KMS-11 (cell line): Measurements from ENCODE around the gene LCE1C.

Experiments
- H2AFZ ChIP-seq: fragments of 200-600 bp; sonication (generic); 2 replicates; pipeline ENCODE4 v1.6.1; 2016; ENCODE audit warnings: antibody characterized with exemption, mixed run types, low read depth
- H3K27ac ChIP-seq: fragments of 200-600 bp; sonication (generic); 2 replicates; pipeline ENCODE4 v1.6.1; 2016; ENCODE audit warnings: mild to moderate bottlenecking, mixed run types
- H3K27me3 ChIP-seq: fragments of 200-600 bp; sonication (generic); 2 replicates; pipeline ENCODE4 v1.6.1; 2017; ENCODE audit warnings: mild to moderate bottlenecking, low read depth, mixed run types, moderate library complexity; ENCODE audit not compliant: insufficient read depth
- H3K36me3 ChIP-seq: fragments of 200-600 bp; sonication (generic); 2 replicates; pipeline ENCODE4 v1.6.1; 2017; ENCODE audit warnings: mild to moderate bottlenecking, mixed run types; ENCODE audit not compliant: insufficient read depth
- H3K4me1 ChIP-seq: fragments of 200-600 bp; sonication (generic); 2 replicates; pipeline ENCODE4 v1.6.1; 2016; ENCODE audit warnings: mild to moderate bottlenecking, low read depth, mixed run types; ENCODE audit not compliant: poor library complexity, severe bottlenecking
- H3K4me2 ChIP-seq: fragments of 200-600 bp; sonication (generic); 2 replicates; pipeline ENCODE4 v1.7.0; 2016; ENCODE audit warnings: mild to moderate bottlenecking, mixed run types
- H3K4me3 ChIP-seq: fragments of 200-600 bp; sonication (generic); IDR thresholded peaks from 2 replicates; pipeline ENCODE4 v1.6.1; 2017; ENCODE audit warnings: low read depth, low read length, mixed read lengths; ENCODE audit not compliant: insufficient read depth
- H3K79me2 ChIP-seq: fragments of 200-600 bp; sonication (generic); 2 replicates; pipeline ENCODE4 v1.6.1; 2016; ENCODE audit warnings: low read depth, mixed run types; ENCODE audit not compliant: insufficient read depth
- H3K9ac ChIP-seq: fragments of 200-600 bp; sonication (generic); 2 replicates; pipeline ENCODE4 v1.6.1; 2016; ENCODE audit warnings: mild to moderate bottlenecking, mixed run types
- H4K20me1 ChIP-seq: fragments of 200-600 bp; sonication (generic); 2 replicates; pipeline ENCODE4 v1.6.1; 2016; ENCODE audit warnings: mild to moderate bottlenecking, mixed run types; ENCODE audit not compliant: insufficient read depth
- TF ChIP-seq, protein P1 (sequence below): fragments of 200-600 bp; sonication (generic); conservative IDR thresholded peaks from 2 replicates; pipeline ENCODE4 v1.6.1; 2017; ENCODE audit warnings: low read depth, mild to moderate bottlenecking, antibody characterized with exemption, low read length, moderate library complexity, mixed read lengths

Gene LCE1C

DNA sequence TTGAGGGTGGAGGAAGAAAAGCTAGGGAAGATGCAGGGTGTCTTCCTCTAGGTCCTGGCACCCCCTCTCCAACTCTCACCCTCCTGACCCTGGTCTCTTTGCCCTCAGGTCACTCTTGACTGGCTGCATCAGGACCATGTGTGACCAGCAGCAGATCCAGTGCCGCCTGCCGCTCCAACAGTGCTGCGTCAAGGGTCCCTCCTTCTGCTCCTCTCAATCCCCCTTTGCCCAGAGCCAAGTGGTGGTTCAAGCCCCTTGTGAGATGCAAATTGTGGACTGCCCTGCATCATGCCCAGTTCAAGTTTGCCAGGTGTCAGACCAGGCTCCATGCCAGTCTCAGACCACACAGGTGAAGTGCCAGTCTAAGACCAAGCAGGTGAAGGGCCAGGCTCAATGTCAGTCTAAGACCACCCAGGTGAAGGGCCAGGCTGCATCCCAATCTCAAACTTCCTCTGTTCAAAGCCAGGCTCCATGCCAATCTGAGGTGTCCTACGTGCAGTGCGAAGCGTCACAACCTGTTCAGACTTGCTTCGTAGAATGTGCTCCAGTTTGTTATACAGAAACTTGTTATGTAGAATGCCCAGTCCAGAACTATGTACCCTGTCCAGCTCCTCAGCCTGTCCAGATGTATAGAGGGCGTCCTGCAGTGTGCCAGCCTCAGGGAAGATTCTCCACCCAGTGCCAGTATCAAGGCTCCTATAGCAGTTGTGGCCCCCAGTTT, 46.8 kb downstream of the LCE1C start:
- H3K27me3 ChIP-seq = no peaks in the 10 kb centered on the region
- H4K20me1 ChIP-seq = no peaks in the 10 kb centered on the region
- no peaks in the 10 kb centered on the region for H3K36me3 ChIP-seq
- no peak overlapping the region for H3K4me3 ChIP-seq
- no peak overlapping the region for H3K9ac ChIP-seq
- H3K79me2 ChIP-seq = no peaks in the 10 kb centered on the region
- no peak overlapping the region for H3K27ac ChIP-seq
- TF ChIP-seq, protein P1, sequence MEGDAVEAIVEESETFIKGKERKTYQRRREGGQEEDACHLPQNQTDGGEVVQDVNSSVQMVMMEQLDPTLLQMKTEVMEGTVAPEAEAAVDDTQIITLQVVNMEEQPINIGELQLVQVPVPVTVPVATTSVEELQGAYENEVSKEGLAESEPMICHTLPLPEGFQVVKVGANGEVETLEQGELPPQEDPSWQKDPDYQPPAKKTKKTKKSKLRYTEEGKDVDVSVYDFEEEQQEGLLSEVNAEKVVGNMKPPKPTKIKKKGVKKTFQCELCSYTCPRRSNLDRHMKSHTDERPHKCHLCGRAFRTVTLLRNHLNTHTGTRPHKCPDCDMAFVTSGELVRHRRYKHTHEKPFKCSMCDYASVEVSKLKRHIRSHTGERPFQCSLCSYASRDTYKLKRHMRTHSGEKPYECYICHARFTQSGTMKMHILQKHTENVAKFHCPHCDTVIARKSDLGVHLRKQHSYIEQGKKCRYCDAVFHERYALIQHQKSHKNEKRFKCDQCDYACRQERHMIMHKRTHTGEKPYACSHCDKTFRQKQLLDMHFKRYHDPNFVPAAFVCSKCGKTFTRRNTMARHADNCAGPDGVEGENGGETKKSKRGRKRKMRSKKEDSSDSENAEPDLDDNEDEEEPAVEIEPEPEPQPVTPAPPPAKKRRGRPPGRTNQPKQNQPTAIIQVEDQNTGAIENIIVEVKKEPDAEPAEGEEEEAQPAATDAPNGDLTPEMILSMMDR = no peak
- no peaks in the 10 kb centered on the region for H3K4me1 ChIP-seq
- H3K4me2 ChIP-seq = no peak overlapping the region
- H2AFZ ChIP-seq = no peak overlapping the region

DNA sequence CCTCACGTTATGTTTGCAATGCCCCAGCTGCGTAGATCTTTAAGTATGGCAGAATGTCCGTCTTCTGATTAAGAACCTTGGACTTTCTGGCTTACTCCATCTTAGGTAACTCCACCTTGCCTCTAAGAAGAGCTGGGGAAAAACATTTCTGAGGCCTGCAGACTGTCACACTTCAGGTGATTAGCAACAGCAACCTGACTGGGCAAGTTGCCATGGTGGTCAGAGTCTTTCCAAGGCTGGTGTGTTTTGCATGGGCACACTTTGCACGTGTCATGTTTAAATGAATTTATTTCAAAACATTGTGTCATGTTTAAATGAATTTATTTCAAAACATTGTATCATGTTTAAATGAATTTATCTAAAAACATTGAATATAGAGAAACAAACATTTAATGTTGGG, 47.8 kb downstream of the LCE1C start:
- H3K79me2 ChIP-seq = no peaks in the 10 kb centered on the region
- H3K4me2 ChIP-seq = no peak overlapping the region
- H4K20me1 ChIP-seq = no peaks in the 10 kb centered on the region
- no peaks in the 10 kb centered on the region for H3K36me3 ChIP-seq
- H3K4me3 ChIP-seq = no peak overlapping the region
- no peaks in the 10 kb centered on the region for H3K27me3 ChIP-seq
- no peak overlapping the region for H3K9ac ChIP-seq
- H3K4me1 ChIP-seq = no peaks in the 10 kb centered on the region
- H3K27ac ChIP-seq = no peak overlapping the region
- TF ChIP-seq, protein P1 = no peak
- no peak overlapping the region for H2AFZ ChIP-seq

DNA sequence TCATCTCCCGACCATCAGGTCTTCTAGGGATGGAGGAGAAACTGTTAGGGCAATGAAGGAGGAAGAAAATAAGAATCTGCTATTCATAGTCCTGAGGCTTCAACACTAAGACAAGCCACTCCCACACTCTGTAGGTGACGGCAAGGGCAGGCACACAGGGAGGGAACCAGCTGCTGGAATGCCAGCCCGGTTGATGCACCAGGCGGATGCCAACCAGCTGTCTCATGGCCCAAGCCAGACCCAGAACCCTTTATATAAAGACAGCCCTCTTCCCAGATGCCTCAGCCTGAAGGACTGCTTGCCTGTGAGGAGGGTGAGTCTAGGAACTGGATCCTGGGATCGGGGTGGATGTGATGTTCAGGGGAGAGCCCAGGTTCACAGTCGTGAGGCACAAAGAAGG, 48.7 kb downstream of the LCE1C start, which contains the start of gene KPRP:
Gene KPRP (plus strand): TSS at position 279 of the 400 bp plus-strand sequence. CDS start 1,564 bp downstream, outside the sequence.
- no peak within 1 kb of the TSS for H3K4me2 ChIP-seq
- H2AFZ ChIP-seq = no peak within 1 kb of the TSS
- H3K9ac ChIP-seq = no peak within 1 kb of the TSS
- H4K20me1 ChIP-seq = no peaks in the 10 kb centered on the region
- H3K79me2 ChIP-seq = no peaks in the 10 kb centered on the region
- no peak within 1 kb of the TSS for H3K27ac ChIP-seq
- H3K4me3 ChIP-seq = no peak within 1 kb of the TSS
- H3K4me1 ChIP-seq = no peaks in the 10 kb centered on the region
- no peaks in the 10 kb centered on the region for H3K27me3 ChIP-seq
- H3K36me3 ChIP-seq = no peaks in the 10 kb centered on the region
- TF ChIP-seq, protein P1 = no peak

DNA sequence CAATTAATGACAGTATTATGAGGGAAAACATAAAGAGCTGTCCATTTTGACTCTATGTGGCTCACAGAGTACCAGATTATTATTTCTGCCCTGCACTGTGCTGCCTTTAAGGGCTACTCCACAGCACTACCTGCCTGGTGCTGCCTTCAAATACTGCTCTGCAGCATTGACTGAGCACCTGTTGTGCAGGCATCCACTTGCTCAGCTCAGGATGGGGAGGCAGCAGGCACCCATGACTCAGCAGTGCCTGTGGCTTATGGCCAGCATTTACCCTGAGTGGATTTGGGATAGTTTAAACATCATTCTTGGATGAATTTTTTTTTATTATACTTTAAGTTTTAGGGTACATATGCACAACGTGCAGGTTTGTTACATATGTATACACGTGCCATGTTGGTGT, 49.6 kb downstream of the LCE1C start:
- TF ChIP-seq, protein P1 = no peak
- Histone ChIP-seq H3K9ac (no peak overlapping the region), H3K4me1 (no peaks in the 10 kb centered on the region), H3K79me2 (no peaks in the 10 kb centered on the region), H3K27ac (no peak overlapping the region), H3K4me3 (no peak overlapping the region), H4K20me1 (no peaks in the 10 kb centered on the region), H3K4me2 (no peak overlapping the region), H3K27me3 (no peaks in the 10 kb centered on the region), H2AFZ (no peak overlapping the region), H3K36me3 (no peaks in the 10 kb centered on the region)
